ENCODE results near the gene LTBP1.
"Not testable (repeated sequence)": the region's sequence is repeated elsewhere in the genome, so short reads cannot be mapped to it uniquely, and the experiment has no call there.

LTBP1 gene

GRCh38 chr2:33404321-33404720, 457.6 kb downstream of the LTBP1 start:
- FAIRE-seq, result no peak

GRCh38 chr2:33406622-33407021, 459.9 kb downstream of the LTBP1 start:
- FAIRE-seq, result no peak

- FAIRE-seq, result no peak
Measured at GRCh38 chr2:33408109-33408508, 461.4 kb downstream of the LTBP1 start.

- FAIRE-seq, result no peak
Measured at GRCh38 chr2:33409417-33409955, 462.7 kb downstream of the LTBP1 start.

GRCh38 chr2:33411765-33412164, 465.0 kb downstream of the LTBP1 start:
- no peak for FAIRE-seq

GRCh38 chr2:33412920-33413319, 466.2 kb downstream of the LTBP1 start:
- no peak for FAIRE-seq

- FAIRE-seq, result no peak
Measured at GRCh38 chr2:33419581-33420200, 472.9 kb downstream of the LTBP1 start.

- FAIRE-seq, result no peak
Measured at GRCh38 chr2:33420726-33421125, 474.0 kb downstream of the LTBP1 start.

GRCh38 chr2:33421820-33422219, 475.1 kb downstream of the LTBP1 start:
- FAIRE-seq, result no peak

GRCh38 chr2:33425161-33425560, 478.4 kb downstream of the LTBP1 start:
- FAIRE-seq, result no peak

GRCh38 chr2:33425586-33426031, 478.9 kb downstream of the LTBP1 start:
- FAIRE-seq, result no peak

- FAIRE-seq, result no peak
Measured at GRCh38 chr2:33426666-33427231, 480.0 kb downstream of the LTBP1 start.

- no peak for FAIRE-seq
Measured at GRCh38 chr2:33430077-33430476, 483.3 kb downstream of the LTBP1 start.

GRCh38 chr2:33430856-33431255, 484.1 kb downstream of the LTBP1 start:
- no peak for FAIRE-seq

- no peak for FAIRE-seq
Measured at GRCh38 chr2:33432871-33433270, 486.1 kb downstream of the LTBP1 start.

- no peak for FAIRE-seq
Measured at GRCh38 chr2:33433279-33434235, 486.8 kb downstream of the LTBP1 start.

GRCh38 chr2:33435518-33435917, 488.8 kb downstream of the LTBP1 start:
- FAIRE-seq, result no peak

- FAIRE-seq, result no peak
Measured at GRCh38 chr2:33436083-33436482, 489.3 kb downstream of the LTBP1 start.

GRCh38 chr2:33437297-33437696, 490.5 kb downstream of the LTBP1 start:
- no peak for FAIRE-seq

- no peak for FAIRE-seq
Measured at GRCh38 chr2:33437815-33438214, 491.1 kb downstream of the LTBP1 start.

- FAIRE-seq, result no peak
Measured at GRCh38 chr2:33441235-33441810, 494.6 kb downstream of the LTBP1 start.

- FAIRE-seq, result not testable (repeated sequence)
Measured at GRCh38 chr2:33442052-33442451, 495.3 kb downstream of the LTBP1 start.

GRCh38 chr2:33442528-33443079, 495.9 kb downstream of the LTBP1 start:
- FAIRE-seq, result no peak

Data from G401.6 (cell line).